Measurements from ENCODE around the gene PIK3CD.
"Not testable (repeated sequence)": the region's sequence is repeated elsewhere in the genome, so short reads cannot be mapped to it uniquely, and the experiment has no call there.

GRCh38 chr1:9676128-9676527 lies 24.6 kb downstream of the PIK3CD start:
- TF ChIP-seq, protein P1, sequence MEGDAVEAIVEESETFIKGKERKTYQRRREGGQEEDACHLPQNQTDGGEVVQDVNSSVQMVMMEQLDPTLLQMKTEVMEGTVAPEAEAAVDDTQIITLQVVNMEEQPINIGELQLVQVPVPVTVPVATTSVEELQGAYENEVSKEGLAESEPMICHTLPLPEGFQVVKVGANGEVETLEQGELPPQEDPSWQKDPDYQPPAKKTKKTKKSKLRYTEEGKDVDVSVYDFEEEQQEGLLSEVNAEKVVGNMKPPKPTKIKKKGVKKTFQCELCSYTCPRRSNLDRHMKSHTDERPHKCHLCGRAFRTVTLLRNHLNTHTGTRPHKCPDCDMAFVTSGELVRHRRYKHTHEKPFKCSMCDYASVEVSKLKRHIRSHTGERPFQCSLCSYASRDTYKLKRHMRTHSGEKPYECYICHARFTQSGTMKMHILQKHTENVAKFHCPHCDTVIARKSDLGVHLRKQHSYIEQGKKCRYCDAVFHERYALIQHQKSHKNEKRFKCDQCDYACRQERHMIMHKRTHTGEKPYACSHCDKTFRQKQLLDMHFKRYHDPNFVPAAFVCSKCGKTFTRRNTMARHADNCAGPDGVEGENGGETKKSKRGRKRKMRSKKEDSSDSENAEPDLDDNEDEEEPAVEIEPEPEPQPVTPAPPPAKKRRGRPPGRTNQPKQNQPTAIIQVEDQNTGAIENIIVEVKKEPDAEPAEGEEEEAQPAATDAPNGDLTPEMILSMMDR (conservative IDR thresholded peaks at IDR 0.05; ENCODE audit: low read depth in 2 of 2) = not testable (repeated sequence)
- not testable (repeated sequence) for TF ChIP-seq EZH2 (IDR thresholded peaks at IDR 0.05; ENCODE audit: low read depth, unreplicated experiment); EZH2phosphoT487 (IDR thresholded peaks at IDR 0.05; ENCODE audit: unreplicated experiment); JUNB (IDR thresholded peaks at IDR 0.05; ENCODE audit: unreplicated experiment); POLR2AphosphoS5 (IDR thresholded peaks at IDR 0.05; ENCODE audit: low read depth)
- TF ChIP-seq, protein P2, sequence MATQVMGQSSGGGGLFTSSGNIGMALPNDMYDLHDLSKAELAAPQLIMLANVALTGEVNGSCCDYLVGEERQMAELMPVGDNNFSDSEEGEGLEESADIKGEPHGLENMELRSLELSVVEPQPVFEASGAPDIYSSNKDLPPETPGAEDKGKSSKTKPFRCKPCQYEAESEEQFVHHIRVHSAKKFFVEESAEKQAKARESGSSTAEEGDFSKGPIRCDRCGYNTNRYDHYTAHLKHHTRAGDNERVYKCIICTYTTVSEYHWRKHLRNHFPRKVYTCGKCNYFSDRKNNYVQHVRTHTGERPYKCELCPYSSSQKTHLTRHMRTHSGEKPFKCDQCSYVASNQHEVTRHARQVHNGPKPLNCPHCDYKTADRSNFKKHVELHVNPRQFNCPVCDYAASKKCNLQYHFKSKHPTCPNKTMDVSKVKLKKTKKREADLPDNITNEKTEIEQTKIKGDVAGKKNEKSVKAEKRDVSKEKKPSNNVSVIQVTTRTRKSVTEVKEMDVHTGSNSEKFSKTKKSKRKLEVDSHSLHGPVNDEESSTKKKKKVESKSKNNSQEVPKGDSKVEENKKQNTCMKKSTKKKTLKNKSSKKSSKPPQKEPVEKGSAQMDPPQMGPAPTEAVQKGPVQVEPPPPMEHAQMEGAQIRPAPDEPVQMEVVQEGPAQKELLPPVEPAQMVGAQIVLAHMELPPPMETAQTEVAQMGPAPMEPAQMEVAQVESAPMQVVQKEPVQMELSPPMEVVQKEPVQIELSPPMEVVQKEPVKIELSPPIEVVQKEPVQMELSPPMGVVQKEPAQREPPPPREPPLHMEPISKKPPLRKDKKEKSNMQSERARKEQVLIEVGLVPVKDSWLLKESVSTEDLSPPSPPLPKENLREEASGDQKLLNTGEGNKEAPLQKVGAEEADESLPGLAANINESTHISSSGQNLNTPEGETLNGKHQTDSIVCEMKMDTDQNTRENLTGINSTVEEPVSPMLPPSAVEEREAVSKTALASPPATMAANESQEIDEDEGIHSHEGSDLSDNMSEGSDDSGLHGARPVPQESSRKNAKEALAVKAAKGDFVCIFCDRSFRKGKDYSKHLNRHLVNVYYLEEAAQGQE (IDR thresholded peaks at IDR 0.05; ENCODE audit: unreplicated experiment) = not testable (repeated sequence)
- TF ChIP-seq, protein P3, sequence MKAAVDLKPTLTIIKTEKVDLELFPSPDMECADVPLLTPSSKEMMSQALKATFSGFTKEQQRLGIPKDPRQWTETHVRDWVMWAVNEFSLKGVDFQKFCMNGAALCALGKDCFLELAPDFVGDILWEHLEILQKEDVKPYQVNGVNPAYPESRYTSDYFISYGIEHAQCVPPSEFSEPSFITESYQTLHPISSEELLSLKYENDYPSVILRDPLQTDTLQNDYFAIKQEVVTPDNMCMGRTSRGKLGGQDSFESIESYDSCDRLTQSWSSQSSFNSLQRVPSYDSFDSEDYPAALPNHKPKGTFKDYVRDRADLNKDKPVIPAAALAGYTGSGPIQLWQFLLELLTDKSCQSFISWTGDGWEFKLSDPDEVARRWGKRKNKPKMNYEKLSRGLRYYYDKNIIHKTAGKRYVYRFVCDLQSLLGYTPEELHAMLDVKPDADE (IDR thresholded peaks at IDR 0.05) = not testable (repeated sequence)
